NCI-H146 treated with DMSO at 0.1 percent for 48 hours (cell line): ENCODE measurements around the gene FUT4.
"Not testable (repeated sequence)": the region's sequence is repeated elsewhere in the genome, so short reads cannot be mapped to it uniquely, and the experiment has no call there.

Experiments
- DNase-seq: peaks from one replicate; lab custom pipeline; 2025; ENCODE audit not compliant: unreplicated experiment; lab: John Stamatoyannopoulos, UW

The FUT4 gene

DNA sequence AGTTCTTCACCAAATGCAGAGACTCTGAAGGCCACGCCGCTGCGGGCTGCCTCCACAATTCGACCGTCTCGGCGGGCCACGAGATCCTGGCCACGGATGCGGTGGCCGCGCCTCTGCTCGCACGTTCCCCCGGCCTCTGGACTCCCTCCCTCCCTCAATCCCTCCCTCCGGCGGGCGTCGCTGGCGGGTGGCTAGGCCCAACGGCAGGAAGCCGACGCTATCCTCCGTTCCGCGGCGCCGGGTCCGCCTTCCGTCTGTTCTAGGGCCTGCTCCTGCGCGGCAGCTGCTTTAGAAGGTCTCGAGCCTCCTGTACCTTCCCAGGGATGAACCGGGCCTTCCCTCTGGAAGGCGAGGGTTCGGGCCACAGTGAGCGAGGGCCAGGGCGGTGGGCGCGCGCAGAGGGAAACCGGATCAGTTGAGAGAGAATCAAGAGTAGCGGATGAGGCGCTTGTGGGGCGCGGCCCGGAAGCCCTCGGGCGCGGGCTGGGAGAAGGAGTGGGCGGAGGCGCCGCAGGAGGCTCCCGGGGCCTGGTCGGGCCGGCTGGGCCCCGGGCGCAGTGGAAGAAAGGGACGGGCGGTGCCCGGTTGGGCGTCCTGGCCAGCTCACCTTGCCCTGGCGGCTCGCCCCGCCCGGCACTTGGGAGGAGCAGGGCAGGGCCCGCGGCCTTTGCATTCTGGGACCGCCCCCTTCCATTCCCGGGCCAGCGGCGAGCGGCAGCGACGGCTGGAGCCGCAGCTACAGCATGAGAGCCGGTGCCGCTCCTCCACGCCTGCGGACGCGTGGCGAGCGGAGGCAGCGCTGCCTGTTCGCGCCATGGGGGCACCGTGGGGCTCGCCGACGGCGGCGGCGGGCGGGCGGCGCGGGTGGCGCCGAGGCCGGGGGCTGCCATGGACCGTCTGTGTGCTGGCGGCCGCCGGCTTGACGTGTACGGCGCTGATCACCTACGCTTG, at the start of gene FUT4:
Gene FUT4, plus strand, starts transcription at position 227 of the 951 bp plus-strand sequence. Its CDS starts 213 bp downstream, at position 440.
- DNase-seq: peak; percentile 80

GRCh38 chr11:94494126-94494680, 49.5 kb upstream of the FUT4 start:
- DNase-seq: no peak

- no peak for DNase-seq
Measured at GRCh38 chr11:94500181-94500580, 43.5 kb upstream of the FUT4 start.

- DNase-seq: no peak
Measured at GRCh38 chr11:94501522-94501921, 42.2 kb upstream of the FUT4 start.

DNA sequence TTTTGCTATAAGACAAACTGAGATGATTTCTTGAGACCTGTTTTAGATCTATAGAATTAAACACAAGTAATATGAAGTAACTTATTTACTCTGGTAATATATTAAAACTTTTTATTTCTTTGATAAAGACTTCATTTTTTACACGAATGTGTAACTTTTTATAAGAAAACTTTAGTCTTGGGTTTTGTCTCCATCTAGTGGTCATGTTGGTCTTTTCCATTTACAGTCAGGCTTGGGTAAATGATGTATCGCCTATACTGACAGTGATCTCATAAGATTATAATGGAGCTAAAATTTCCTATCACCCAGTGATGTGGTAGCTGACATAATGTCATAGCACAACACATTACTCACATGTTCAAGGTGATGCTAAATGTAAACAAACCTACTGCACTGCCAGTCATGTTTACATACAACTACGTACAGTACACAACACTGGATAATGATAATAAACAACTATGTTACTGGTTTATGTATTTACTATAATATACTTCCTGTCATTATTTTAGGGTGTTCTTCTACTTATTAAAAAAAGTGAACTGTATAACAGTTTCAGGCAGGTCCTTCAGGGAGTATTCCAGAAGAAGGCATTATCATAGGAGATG, 38.9 kb upstream of the FUT4 start:
- peak; percentile 23 for DNase-seq

DNA sequence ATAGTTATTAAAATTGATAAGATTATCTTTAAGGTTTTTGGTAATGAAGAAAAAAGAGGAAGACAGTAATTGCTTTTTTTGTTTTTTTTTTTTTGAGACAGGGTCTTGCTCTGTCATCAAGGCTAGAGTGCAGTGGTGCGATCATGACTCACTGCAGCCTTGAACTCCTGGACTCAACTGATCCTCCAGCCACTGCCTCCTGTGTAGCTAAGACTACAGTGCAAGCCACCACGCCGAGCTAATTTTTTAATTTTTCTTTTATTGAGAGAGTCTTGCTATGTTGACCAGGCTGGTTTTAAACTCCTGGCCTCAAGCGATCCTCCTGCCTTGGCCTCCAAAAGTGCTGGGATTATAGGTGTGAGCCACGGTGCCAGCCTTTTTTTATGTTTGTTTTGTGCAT, 37.2 kb upstream of the FUT4 start:
- DNase-seq: not testable (repeated sequence)

- no peak for DNase-seq
Measured at GRCh38 chr11:94507485-94507884, 36.2 kb upstream of the FUT4 start.

- DNase-seq: peak; percentile 16
Measured at GRCh38 chr11:94511932-94512781, 31.6 kb upstream of the FUT4 start, which contains the start of gene C11orf97. Gene C11orf97, plus strand, starts transcription at chr11:94512461. Its CDS starts 68 bp downstream, at chr11:94512529.

DNA sequence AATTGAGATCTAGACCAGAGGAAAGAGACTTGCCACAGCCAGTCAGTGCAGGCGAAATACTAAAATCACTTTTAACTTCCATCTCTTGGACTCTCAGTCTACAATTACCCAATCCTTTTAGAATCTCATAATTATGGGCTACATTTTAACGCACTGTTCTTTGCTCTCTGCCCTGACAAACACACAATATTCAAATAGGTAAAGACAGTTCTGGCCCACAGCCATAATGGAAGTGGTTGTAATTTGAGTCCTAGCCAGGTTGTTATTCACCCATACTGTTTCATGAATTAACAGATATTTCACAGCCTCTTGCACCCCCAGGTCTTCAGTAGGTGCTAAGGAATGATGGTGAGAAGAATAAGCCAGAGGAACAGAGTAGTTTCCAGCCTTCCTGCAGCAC, 30.6 kb upstream of the FUT4 start:
- DNase-seq: peak; percentile 4

GRCh38 chr11:94515398-94515797, 28.3 kb upstream of the FUT4 start:
- DNase-seq: no peak

GRCh38 chr11:94516725-94517124, 27.0 kb upstream of the FUT4 start:
- DNase-seq: no peak

- DNase-seq: no peak
Measured at GRCh38 chr11:94518300-94518699, 25.4 kb upstream of the FUT4 start.

- DNase-seq: peak; percentile 14
Measured at GRCh38 chr11:94519478-94520084, 24.1 kb upstream of the FUT4 start.

GRCh38 chr11:94521684-94522083, 22.0 kb upstream of the FUT4 start:
- no peak for DNase-seq

- DNase-seq: no peak
Measured at GRCh38 chr11:94524341-94524740, 19.4 kb upstream of the FUT4 start.

- DNase-seq: no peak
Measured at GRCh38 chr11:94525546-94526324, 18.0 kb upstream of the FUT4 start.

DNA sequence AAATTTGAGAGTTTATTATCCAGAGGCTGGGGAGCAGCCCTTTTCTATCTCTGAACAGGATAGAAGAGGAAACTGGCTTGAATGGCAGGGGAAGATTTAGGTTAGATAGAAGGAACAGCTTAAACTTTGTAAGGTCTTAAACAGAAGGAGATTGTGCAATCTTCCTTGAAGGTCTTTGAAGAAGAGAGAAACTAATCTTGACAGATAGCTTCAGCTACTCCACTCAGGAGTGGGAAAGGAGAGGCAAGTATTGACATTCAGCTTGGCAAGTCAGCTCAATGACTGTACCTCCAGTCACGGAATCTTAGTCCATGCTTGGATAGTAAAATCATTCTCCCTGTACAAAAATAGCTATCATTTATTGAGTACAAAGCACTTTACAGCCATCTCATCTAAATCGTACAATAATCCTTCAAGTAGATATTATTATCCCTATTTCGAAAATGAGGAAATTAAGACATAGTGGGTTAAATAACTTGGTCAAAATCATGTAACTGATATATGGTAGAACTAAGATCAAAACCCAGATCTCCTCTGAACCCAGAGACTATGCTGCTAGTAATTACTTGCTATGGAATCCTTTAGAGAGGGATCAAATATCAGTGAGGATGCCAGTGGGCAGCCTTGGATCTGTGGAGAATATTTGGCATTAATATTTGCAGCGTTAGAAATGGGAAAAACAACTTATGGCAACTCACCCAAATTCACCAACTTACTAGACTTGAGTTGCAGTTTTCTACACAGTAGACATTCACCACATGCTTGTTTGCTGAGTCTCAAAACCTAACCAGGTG, 16.9 kb upstream of the FUT4 start:
- DNase-seq: no peak

GRCh38 chr11:94528551-94528950, 15.2 kb upstream of the FUT4 start:
- DNase-seq: no peak

DNA sequence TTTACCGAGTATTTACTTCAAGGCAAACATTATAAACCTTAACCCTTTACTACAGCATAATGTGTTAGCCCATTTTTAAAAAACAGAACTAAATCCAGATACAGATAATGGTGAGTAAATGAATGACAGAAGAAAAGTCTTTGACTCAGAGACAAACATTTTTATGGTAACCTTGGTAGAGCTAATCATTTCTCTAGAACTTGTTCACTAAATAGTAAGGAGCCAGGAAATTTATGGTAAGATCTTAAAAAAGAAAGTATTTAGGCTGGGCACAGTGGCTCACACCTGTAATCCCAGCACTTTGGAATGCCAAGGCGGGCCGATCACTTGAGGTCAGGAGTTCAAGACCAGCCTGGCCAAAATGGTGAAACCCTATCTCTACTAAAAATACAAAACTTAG, 11.5 kb upstream of the FUT4 start:
- DNase-seq: no peak
